IMR-90 (cell line): Measurements from ENCODE around the gene OR52E6. TPM values are rescaled to one million over a fixed set of nuclear protein-coding genes. Genes with fewer than 3 reads are reported as not detected.

Experiments
- ATAC-seq: fragments of 200-7000 bp; cut with Tn5 transposase; 2 replicates; pipeline ENCODE4 v1.9.1; 2020; ENCODE audit warnings: low read depth, mild to moderate bottlenecking, moderate library complexity
- BruUV-seq: library from RNA; stranded (reverse); fragments of 400-500 nt; replicated peaks from 2 replicates; lab custom pipeline; 2021; lab: Mats Ljungman, UMichigan
- CTCF ChIA-PET: fragments of 300-600 bp; formaldehyde crosslinking; extraction: SDS; loops from one replicate; lab custom pipeline; 2021; ENCODE audit warnings: antibody characterized with exemption; lab: Yijun Ruan, JAX
- POLR2A ChIA-PET: fragments of 300-600 bp; sonication (Branson Sonifier 250); formaldehyde crosslinking; loops from one replicate; lab custom pipeline; 2022; ENCODE audit warnings: antibody characterized with exemption; ENCODE audit not compliant: unreplicated experiment; lab: Charles Lee
- DNase-seq: peaks from one replicate; pipeline ENCODE4 v3.0.0; 2013
- H2AFZ ChIP-seq: replicated peaks from 2 replicates; pipeline ENCODE3; 2013; ENCODE audit warnings: low read length, mild to moderate bottlenecking; ENCODE audit not compliant: poor library complexity
- H2AK5ac ChIP-seq: 2 replicates; pipeline ENCODE4 v1.6.1; 2013; ENCODE audit warnings: low read depth, low read length, inconsistent platforms
- H2AK9ac ChIP-seq: replicated peaks from 2 replicates; pipeline ENCODE3; 2013; ENCODE audit warnings: mild to moderate bottlenecking, low read depth, low read length, moderate library complexity; ENCODE audit not compliant: poor library complexity
- H2BK120ac ChIP-seq: 2 replicates; pipeline ENCODE4 v1.6.1; 2013; ENCODE audit warnings: low read depth, low read length, inconsistent platforms
- H2BK15ac ChIP-seq: 3 replicates; pipeline ENCODE4 v1.6.1; 2013; ENCODE audit warnings: low read depth, low read length, inconsistent platforms
- H2BK20ac ChIP-seq: 2 replicates; pipeline ENCODE4 v1.6.1; 2013; ENCODE audit warnings: low read depth, mild to moderate bottlenecking, inconsistent platforms, low read length, moderate library complexity
- H2BK5ac ChIP-seq: 2 replicates; pipeline ENCODE4 v1.6.1; 2013; ENCODE audit warnings: mild to moderate bottlenecking, low read depth, low read length, inconsistent platforms; ENCODE audit not compliant: poor library complexity, severe bottlenecking
- H3K14ac ChIP-seq: replicated peaks from 2 replicates; pipeline ENCODE4 v1.6.1; 2013; ENCODE audit warnings: low read depth, low read length, inconsistent platforms
- H3K18ac ChIP-seq: 2 replicates; pipeline ENCODE4 v1.6.1; 2013; ENCODE audit warnings: low read depth, low read length, control low read depth
- H3K23ac ChIP-seq: 2 replicates; pipeline ENCODE4 v1.6.1; 2013; ENCODE audit warnings: low read depth, low read length, inconsistent platforms
- H3K27ac ChIP-seq: 2 replicates; pipeline ENCODE4 v1.5.1; 2013; ENCODE audit warnings: mild to moderate bottlenecking, control low read depth, low read length; ENCODE audit not compliant: insufficient read depth
- H3K27me3 ChIP-seq: 2 replicates; pipeline ENCODE4 v1.6.1; 2013; ENCODE audit warnings: low read length; ENCODE audit not compliant: control insufficient read depth, insufficient read depth
- H3K36me3 ChIP-seq: 2 replicates; pipeline ENCODE4 v1.6.1; 2013; ENCODE audit warnings: low read length, mixed read lengths; ENCODE audit not compliant: control insufficient read depth, insufficient read depth
- H3K4ac ChIP-seq: 2 replicates; pipeline ENCODE4 v1.6.1; 2013; ENCODE audit warnings: low read depth, low read length, inconsistent platforms
- H3K4me1 ChIP-seq: 2 replicates; pipeline ENCODE4 v1.6.1; 2013; ENCODE audit warnings: low read length, mixed read lengths; ENCODE audit not compliant: control insufficient read depth, insufficient read depth
- H3K4me2 ChIP-seq: 2 replicates; pipeline ENCODE4 v1.6.1; 2013; ENCODE audit warnings: low read depth, mild to moderate bottlenecking, control low read depth, low read length, moderate library complexity
- H3K4me3 ChIP-seq: 2 replicates; pipeline ENCODE4 v1.5.1; 2013; ENCODE audit warnings: low read depth, mild to moderate bottlenecking, control low read depth, low read length, moderate library complexity; ENCODE audit not compliant: insufficient read depth
- H3K56ac ChIP-seq: 2 replicates; pipeline ENCODE4 v1.6.1; 2013; ENCODE audit warnings: low read length, inconsistent platforms; ENCODE audit not compliant: insufficient read depth; ENCODE audit errors: extremely low read depth
- H3K79me1 ChIP-seq, 2 experiments: 2 replicates each; pipeline ENCODE4 v1.6.1; 2013; ENCODE audit warnings: low read length in 2 of 2, inconsistent platforms in 1 of 2, low read depth in 1 of 2
- H3K9ac ChIP-seq: 2 replicates; pipeline ENCODE4 v1.6.1; 2013; ENCODE audit warnings: low read depth, low read length, control low read depth
- H3K9me1 ChIP-seq: 2 replicates; pipeline ENCODE4 v1.6.1; 2013; ENCODE audit warnings: low read length, inconsistent platforms; ENCODE audit not compliant: insufficient read depth
- H3K9me3 ChIP-seq: 2 replicates; pipeline ENCODE4 v1.6.1; 2013; ENCODE audit warnings: low read length; ENCODE audit not compliant: control insufficient read depth, insufficient read depth
- H4K20me1 ChIP-seq: 2 replicates; pipeline ENCODE4 v1.6.1; 2013; ENCODE audit warnings: low read length, inconsistent platforms; ENCODE audit not compliant: insufficient read depth
- H4K5ac ChIP-seq: 2 replicates; pipeline ENCODE4 v1.6.1; 2013; ENCODE audit warnings: mild to moderate bottlenecking, low read depth, low read length, control low read depth
- H4K8ac ChIP-seq, 2 experiments: 2 replicates each; pipeline ENCODE4 v1.6.1; 2013; ENCODE audit warnings: low read depth in 2 of 2, low read length in 2 of 2, control low read depth in 1 of 2, inconsistent platforms in 1 of 2
- H4K91ac ChIP-seq: 2 replicates; pipeline ENCODE4 v1.6.1; 2013; ENCODE audit warnings: low read depth, low read length, inconsistent platforms; ENCODE audit not compliant: insufficient read depth
- CEBPB ChIP-seq: IDR thresholded peaks from 2 replicates; pipeline ENCODE4 v1.6.1; 2012; ENCODE audit warnings: low read depth, low read length, improper control_type of control experiment
- CHD1 ChIP-seq: IDR thresholded peaks from 2 replicates; pipeline ENCODE4 v1.6.1; 2012; ENCODE audit warnings: low read depth, low read length, improper control_type of control experiment
- ELK1 ChIP-seq: fragments of 150-350 bp; IDR thresholded peaks from 2 replicates; pipeline ENCODE4 v1.6.1; 2016; ENCODE audit warnings: low read depth, mild to moderate bottlenecking, low read length, moderate library complexity, borderline replicate concordance
- FOS ChIP-seq: fragments of 150-350 bp; IDR thresholded peaks from 2 replicates; pipeline ENCODE4 v1.6.1; 2016; ENCODE audit warnings: low read depth, low read length
- MAZ ChIP-seq: IDR thresholded peaks from 2 replicates; pipeline ENCODE4 v1.6.1; 2012; ENCODE audit warnings: low read depth, mild to moderate bottlenecking, low read length, improper control_type of control experiment, moderate library complexity, borderline replicate concordance
- MXI1 ChIP-seq: IDR thresholded peaks from 2 replicates; pipeline ENCODE4 v1.6.1; 2012; ENCODE audit warnings: low read depth, mild to moderate bottlenecking, low read length, moderate library complexity, borderline replicate concordance
- POLR2A ChIP-seq: IDR thresholded peaks from 2 replicates; pipeline ENCODE4 v1.6.1; 2012; ENCODE audit warnings: mild to moderate bottlenecking, low read depth, low read length
- RAD21 ChIP-seq: IDR thresholded peaks from 2 replicates; pipeline ENCODE4 v1.6.1; 2012; ENCODE audit warnings: low read length, improper control_type of control experiment
- RCOR1 ChIP-seq: IDR thresholded peaks from 2 replicates; pipeline ENCODE4 v1.6.1; 2012; ENCODE audit warnings: mild to moderate bottlenecking, low read length, improper control_type of control experiment; ENCODE audit not compliant: insufficient replicate concordance
- RFX5 ChIP-seq: IDR thresholded peaks from 2 replicates; pipeline ENCODE4 v1.8.0; 2012; ENCODE audit warnings: low read depth, mild to moderate bottlenecking, low read length, moderate library complexity
- SMC3 ChIP-seq: fragments of 150-350 bp; IDR thresholded peaks from 2 replicates; pipeline ENCODE4 v1.6.1; 2016; ENCODE audit warnings: low read depth, mild to moderate bottlenecking, antibody characterized with exemption, low read length, moderate library complexity
- USF2 ChIP-seq: fragments of 150-350 bp; IDR thresholded peaks from 2 replicates; pipeline ENCODE4 v1.6.1; 2017; ENCODE audit warnings: mild to moderate bottlenecking, antibody characterized with exemption, low read length, low read depth
- WGBS, 2 experiments: methylation state at CpG; one replicate each; pipeline versions ENCODE4 v1.1.5 to v1.1.7; 2013; ENCODE audit warnings: missing lambda C conversion rate in 2 of 2; ENCODE audit not compliant: insufficient read length in 1 of 2; ENCODE audit errors: extremely low coverage in 2 of 2; 5-methylcytosine and 5-hydroxymethylcytosine counted together
- dilution Hi-C: fragments of 300-500 bp; cut with HindIII; formaldehyde crosslinking; loops from one replicate; pipeline ENCODE4 v1.14.3; 2018; ENCODE audit warnings: low sequenced_read_pairs; ENCODE audit not compliant: unreplicated experiment
- in situ Hi-C: fragments of 300-500 bp; cut with MboI; formaldehyde crosslinking; loops from 3 replicates; pipeline ENCODE4 v1.14.3; 2019; ENCODE audit warnings: low sequenced_read_pairs, inconsistent platforms, mixed read lengths
- intact Hi-C: fragments of 100-400 bp; cut with micrococcal nuclease; formaldehyde crosslinking; loops from 2 replicates; pipeline ENCODE4 v1.10.0; 2022
- polyA plus RNA-seq, 3 experiments: library from polyadenylated mRNA; depleted of rRNA; stranded (reverse); fragments of >200 nt; gene quantifications; 2 replicates each; pipeline ENCODE4 v1.2.3, GENCODE V29; 2012; ENCODE audit warnings: low replicate concordance in 1 of 3
- total RNA-seq: library from RNA; depleted of rRNA; stranded (reverse); fragments of >200 nt; gene quantifications from 2 replicates; pipeline ENCODE4 v1.2.3, GENCODE V29; 2012

The OR52E6 gene
- total and polyA plus RNA-seq, 2 of the 4 experiments (the other 2 are of a cell fraction), result not detected

GRCh38 chr11:5803982-5804381, 37.7 kb downstream of the OR52E6 start:
- no peak overlapping the region for H2AFZ ChIP-seq
- no peak overlapping the region for H2AK5ac ChIP-seq
- ChIA-PET CTCF (no interaction called here), POLR2A (no interaction called here)
- no peaks in the 10 kb centered on the region for H3K4me1 ChIP-seq
- no peak overlapping the region for H2BK120ac ChIP-seq
- no peak overlapping the region for H3K4me3 ChIP-seq
- no peak overlapping the region for H3K14ac ChIP-seq
- in situ Hi-C loops, result loop anchor here (5.0 kb wide), 1 partner anchor 327 kb away; no protein-coding TSS in a partner anchor
- H3K18ac ChIP-seq, result no peak overlapping the region
- ATAC-seq (no peak), DNase-seq (no peak)
- H3K56ac ChIP-seq, result no peak overlapping the region
- no peak overlapping the region for H3K4ac ChIP-seq
- no peak overlapping the region for H3K23ac ChIP-seq
- H4K8ac ChIP-seq, result no peak overlapping the region
- no peak overlapping the region for H3K4me2 ChIP-seq
- no peaks in the 10 kb centered on the region for H3K36me3 ChIP-seq
- no peaks in the 10 kb centered on the region for H3K9me3 ChIP-seq
- BruUV-seq, result no TSS peak
- no peaks in the 10 kb centered on the region for H3K9me1 ChIP-seq
- peaks cover 5% of the 10 kb centered on the region for H3K27me3 ChIP-seq
- H2BK15ac ChIP-seq, result no peak overlapping the region
- H3K27ac ChIP-seq, result no peak overlapping the region
- dilution Hi-C loops, result no loop called here
- H4K91ac ChIP-seq, result no peak overlapping the region
- TF ChIP-seq MAZ (no peak), RFX5 (no peak), POLR2A (no peak), SMC3 (no peak), ELK1 (no peak), CEBPB (no peak), MXI1 (no peak), USF2 (no peak), RAD21 (no peak), RCOR1 (no peak), CHD1 (no peak), FOS (no peak)
- intact Hi-C loops, result loop anchor here (10.0 kb wide), 1 partner anchor 1619 kb away; no protein-coding TSS in a partner anchor
- H4K20me1 ChIP-seq, result no peaks in the 10 kb centered on the region
- H3K79me1 ChIP-seq, result no peaks in the 10 kb centered on the region
- no CpG with 5 or more reads among the region's 5 CpGs for WGBS, 2 experiments
- H2BK5ac ChIP-seq, result no peak overlapping the region
- no peak overlapping the region for H2BK20ac ChIP-seq
- H4K5ac ChIP-seq, result no peak overlapping the region
- no peak overlapping the region for H2AK9ac ChIP-seq
- H3K9ac ChIP-seq, result no peak overlapping the region
